GM12874 (cell line): ENCODE data around the gene MAP4K3.

Experiments
- TF ChIP-seq, protein P1 (sequence below): IDR thresholded peaks from 2 replicates; pipeline ENCODE4 v1.5.1; 2011; ENCODE audit warnings: low read depth, mild to moderate bottlenecking, control low read depth, low read length, moderate library complexity; ENCODE audit not compliant: insufficient read depth

MAP4K3 gene

DNA sequence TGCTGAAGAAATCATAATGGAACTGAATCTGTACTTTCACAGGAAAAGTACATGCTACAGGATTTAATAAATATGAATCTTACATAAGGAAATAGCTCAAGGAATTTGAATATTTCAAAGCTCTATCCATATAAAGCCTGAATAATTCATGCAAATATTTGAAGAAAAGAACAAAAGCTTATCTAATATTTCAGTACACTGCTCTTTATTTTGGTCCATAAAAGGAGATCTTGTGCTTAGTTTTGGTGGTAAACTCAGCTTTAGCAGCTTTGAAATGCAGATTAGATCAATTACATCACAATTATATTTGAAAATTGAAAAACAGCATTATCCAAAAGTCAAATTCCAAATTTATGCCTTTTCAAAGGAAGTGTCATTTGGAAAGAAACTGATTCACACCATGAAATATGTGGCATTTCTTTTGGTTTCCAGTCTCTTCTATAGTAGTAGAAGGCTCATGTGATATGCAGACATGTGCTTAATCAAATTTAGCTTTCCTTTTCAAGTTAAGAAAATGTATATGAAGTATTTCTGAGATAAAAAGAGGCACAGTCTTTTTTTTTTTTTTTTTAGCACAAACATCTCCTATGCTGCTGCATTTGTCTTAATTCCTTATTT, 42.1 kb upstream of the MAP4K3 start:
- TF ChIP-seq, protein P1, sequence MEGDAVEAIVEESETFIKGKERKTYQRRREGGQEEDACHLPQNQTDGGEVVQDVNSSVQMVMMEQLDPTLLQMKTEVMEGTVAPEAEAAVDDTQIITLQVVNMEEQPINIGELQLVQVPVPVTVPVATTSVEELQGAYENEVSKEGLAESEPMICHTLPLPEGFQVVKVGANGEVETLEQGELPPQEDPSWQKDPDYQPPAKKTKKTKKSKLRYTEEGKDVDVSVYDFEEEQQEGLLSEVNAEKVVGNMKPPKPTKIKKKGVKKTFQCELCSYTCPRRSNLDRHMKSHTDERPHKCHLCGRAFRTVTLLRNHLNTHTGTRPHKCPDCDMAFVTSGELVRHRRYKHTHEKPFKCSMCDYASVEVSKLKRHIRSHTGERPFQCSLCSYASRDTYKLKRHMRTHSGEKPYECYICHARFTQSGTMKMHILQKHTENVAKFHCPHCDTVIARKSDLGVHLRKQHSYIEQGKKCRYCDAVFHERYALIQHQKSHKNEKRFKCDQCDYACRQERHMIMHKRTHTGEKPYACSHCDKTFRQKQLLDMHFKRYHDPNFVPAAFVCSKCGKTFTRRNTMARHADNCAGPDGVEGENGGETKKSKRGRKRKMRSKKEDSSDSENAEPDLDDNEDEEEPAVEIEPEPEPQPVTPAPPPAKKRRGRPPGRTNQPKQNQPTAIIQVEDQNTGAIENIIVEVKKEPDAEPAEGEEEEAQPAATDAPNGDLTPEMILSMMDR, result no peak

DNA sequence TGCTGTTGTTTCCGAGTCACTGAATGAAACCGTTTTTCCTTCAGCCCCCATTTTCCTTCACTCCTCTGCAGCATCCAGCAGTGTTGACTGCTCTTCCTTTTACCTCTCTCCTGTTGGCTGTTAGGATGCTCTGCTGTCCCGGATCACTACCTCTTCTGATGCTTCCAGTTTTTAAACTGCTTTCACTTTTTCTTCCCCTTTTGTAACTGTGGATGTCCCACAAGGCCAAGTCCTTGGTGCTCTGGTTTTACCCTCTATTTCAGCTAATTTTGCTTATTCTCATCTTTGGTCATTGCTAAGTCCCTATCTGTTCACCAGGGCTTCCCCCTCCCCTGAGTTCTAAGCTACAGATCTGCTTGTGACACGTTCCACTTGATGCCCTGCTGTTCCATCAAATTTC, 39.4 kb upstream of the MAP4K3 start:
- TF ChIP-seq, protein P1, result no peak

DNA sequence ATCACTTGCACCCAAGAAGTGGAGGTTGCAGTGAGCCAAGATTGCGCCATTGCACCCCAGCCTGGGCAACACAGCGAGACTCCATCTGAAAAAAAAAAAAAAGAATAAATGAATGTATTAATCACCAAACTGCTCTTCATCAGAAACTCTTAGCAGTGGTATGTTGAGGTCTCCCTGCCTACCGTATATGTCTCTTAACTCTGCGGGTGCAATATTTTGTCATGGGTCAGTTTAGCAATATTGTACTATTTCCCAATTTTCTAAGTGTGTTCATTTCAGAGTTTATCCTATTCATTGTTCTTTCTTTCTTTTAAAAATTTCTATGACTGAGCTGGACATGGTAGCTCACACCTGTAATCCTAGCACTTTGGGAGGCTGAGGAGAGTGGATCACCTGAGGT, 37.9 kb upstream of the MAP4K3 start:
- TF ChIP-seq, protein P1, result no peak

DNA sequence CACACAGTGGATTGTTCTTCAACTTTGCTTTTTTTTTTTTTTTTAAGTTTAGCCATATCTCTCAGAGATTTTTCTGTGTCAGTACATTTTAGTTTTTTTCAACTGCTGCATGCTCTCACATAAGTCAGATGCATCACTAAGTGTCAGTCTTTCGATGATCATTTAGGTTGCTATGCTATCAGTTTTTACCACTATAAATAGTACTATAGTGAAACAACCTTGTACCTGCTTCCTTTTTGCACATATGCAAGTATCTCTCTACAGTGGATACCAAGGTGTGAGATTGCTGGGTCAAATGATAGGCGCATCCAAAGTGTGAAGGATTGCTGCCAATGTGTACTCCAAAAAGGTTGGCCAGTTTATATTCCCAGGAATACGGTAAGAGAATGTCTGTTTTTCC, 33.5 kb upstream of the MAP4K3 start:
- TF ChIP-seq, protein P1, result no peak

DNA sequence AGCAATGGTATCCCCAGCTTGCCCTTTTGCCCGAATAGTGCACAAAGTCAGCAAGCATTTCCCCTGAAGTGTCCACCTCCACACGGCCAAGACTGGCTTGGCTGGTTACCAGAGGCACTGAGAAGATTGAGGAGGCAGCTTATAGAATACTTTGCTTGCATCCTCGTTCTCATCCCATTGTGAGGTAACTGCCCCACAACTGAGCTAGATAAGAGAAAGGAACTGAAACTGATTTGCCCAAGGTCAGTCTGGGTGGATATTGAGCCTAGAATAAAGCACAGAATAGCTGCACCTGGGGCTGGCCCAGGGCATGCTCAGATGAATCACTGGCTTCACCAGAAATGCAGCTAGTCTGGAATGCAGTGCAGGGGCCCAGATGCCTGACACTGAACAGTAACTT, 32.7 kb upstream of the MAP4K3 start:
- TF ChIP-seq, protein P1, result no peak

DNA sequence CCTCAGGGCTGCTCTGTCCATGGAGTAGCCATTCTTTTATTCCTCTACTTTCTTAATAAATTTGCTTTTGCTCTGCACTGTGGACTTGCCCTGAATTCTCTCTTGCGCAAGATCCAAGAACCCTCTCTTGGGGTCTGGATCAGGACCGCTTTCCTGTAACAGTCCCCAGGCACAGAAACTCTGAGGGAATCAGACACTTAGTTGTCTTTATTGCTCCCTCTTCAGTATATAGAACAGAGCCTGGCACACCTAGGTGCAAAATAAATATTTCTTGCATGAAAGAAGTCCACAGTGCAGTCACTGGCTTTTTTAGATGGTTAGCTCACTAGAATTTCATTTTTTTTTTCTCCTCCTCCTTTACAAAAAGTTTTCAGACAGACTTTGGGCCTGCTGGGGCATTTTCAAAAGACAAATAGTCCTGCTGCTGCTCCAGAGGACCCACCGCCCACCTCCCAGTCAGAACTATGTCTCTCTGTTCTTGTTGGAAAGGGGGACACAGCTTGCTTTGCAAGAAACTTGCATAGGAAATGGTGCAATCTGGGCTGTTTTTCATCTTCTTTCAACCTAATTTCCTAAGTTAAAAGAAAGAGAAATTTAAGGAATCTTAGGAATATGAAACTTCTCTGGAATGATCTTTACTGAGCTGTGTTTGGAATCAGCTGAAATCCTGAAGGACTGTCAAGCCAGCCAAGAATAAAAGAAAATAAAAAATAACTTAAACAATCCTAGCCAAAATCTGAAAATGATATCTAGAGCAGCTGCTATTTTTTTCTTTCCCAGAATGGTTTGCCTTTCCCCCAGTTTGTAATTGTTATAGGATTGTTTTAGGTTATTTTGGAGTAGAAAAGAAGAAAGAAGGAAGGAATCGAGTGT, 31.7 kb upstream of the MAP4K3 start:
- TF ChIP-seq, protein P1, result no peak

DNA sequence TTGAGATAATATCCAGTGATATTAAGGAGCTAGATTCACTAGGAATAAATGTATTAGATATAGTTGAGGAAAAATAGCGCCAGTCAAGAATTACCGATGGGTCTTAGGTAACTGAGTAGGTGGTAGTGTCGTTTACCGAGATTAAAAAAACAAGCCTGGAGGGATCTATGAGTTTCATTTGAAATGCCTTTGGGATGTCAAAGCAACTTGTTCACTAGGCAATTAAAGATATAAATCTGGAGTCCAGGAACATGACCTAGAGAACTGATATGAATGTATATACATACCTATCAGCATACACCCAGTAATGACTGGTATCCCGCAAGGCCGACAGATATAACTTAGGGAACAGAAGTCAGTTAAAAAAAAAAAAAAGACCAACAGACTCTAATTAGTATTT, 29.2 kb upstream of the MAP4K3 start:
- TF ChIP-seq, protein P1, result no peak
